Epithelial cell of proximal tubule (primary cell): ENCODE results near the gene C1orf226. TPM values are rescaled to one million over a fixed set of nuclear protein-coding genes. Genes with fewer than 3 reads are reported as not detected.

Experiments
- DNase-seq: peaks from one replicate; pipeline ENCODE4 v3.0.0-alpha.2; 2011; ENCODE audit warnings: low read depth
- H3K4me3 ChIP-seq: 2 replicates; pipeline ENCODE4 v1.5.1; 2011; ENCODE audit warnings: low read depth, mild to moderate bottlenecking, low read length
- CTCF ChIP-seq: conservative IDR thresholded peaks from 2 replicates; pipeline ENCODE4 v1.5.1; 2012; ENCODE audit warnings: low read depth, mild to moderate bottlenecking, low read length
- total RNA-seq: library from RNA; depleted of rRNA; stranded (reverse); fragments of >200 nt; gene quantifications from 2 replicates; pipeline ENCODE4 v1.2.3, GENCODE V29; 2015

The C1orf226 gene
- total RNA-seq, 1 donor from 2014 or later: 5.9 TPM

- H3K4me3 ChIP-seq: no peak overlapping the region
- TF ChIP-seq CTCF: no peak
- DNase-seq: no peak
These were observed 6.6 kb downstream of the C1orf226 start for GRCh38 chr1:162388083-162388594.

DNA sequence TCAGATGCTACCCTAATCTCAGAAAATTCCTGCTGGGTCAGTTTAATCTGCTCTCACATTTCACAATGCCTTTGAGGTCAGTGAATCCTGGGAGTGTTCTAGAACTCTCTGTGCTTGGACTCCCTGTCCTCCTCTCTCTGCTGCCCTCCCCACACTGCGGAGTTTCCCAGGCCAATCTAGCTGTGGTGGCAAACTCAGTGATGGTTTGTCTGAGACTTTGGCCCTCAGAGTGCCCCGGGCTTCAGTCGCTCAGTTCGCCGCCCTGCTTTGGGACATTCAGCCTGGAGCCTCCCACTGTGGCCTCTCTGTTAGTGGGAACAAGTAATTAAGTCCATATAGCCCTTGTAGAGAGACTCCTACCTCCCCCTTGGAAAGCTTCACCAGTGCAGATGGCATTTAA is 7.1 kb downstream of the C1orf226 start:
- TF ChIP-seq CTCF: no peak
- DNase-seq: no peak
- H3K4me3 ChIP-seq: no peak overlapping the region

DNA sequence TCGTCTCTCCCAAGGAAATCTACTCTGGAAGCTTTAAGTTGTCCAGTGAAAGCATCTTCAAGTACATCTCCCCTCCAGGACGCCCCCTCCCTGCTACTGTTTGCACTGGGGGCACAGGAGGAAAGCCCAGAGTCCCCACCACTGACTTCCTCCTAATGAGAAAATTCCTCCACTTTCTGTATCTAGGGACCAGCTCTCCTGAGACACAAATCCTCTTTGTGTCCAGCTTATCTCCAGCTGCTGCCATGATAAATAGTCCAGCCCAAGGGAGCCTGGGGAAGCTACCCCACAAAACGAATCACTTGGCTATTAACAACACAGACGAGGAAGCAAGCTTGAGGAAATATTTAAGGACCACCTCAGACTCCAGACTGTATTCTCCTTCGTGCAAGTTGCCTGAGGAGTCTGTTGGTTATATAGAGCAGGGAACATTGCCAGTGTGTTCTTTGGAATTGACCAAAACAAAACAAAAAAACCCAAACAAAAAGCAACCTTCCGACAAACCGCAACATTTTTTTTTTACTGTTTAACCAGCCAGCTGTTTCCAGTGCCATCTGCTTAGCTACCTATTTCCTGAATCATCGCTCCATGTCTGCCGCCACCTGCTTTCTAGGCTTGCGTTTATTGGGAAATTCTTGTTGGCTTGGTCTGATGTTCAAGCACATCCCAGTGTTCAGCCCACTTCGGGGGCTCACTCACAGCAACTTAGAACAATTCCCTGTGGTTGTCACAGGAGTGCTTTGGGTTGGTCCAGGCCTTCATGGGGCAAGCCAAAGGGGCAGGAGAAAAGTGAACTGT is 7.7 kb downstream of the C1orf226 start:
- peak; percentile 65 for DNase-seq

GRCh38 chr1:162389971-162390370 is 8.4 kb downstream of the C1orf226 start:
- H3K4me3 ChIP-seq: no peak overlapping the region
- no peak for DNase-seq
- no peak for TF ChIP-seq CTCF

More for the DNA sequence above, 7.7 kb downstream of the C1orf226 start:
- TF ChIP-seq CTCF: no peak
- H3K4me3 ChIP-seq: no peak overlapping the region

GRCh38 chr1:162390396-162391185 is 9.1 kb downstream of the C1orf226 start:
- H3K4me3 ChIP-seq: no peak overlapping the region
- no peak for TF ChIP-seq CTCF
- no peak for DNase-seq

DNA sequence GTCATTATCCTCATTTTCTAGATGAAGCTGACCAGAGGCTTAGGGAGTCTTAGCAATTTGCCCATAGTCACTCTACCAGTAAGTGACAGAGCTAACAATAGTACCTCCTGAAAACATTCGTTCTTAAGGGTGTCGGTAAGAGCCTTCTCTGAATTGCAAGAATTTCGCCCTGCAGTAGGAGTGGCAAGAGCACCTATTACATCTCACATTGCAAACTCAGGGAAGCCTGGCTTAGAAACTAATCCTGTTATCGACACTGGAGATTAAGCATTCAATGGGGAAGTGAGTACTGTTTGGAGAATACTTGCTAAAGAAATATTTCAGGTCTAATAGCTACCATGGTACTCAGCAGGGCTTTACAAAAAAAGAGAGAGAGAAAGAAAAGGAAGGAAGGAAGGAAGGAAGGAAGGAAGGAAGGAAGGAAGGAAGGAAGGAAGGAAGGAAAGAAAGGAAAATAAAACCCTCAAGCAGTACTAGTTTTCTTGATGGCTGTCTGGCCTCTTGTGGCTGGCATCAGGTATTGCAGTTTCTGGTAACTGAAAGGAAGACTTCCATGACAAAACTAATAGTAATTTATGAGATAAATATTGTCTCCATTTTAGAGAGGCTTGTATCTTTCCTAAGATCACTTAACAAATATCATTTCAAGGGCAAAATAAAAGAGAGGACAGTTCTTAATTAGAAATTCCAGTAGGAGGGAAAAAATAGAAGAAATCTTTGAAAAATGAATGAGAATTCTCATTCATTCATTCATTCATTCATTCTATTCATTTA is 10.4 kb downstream of the C1orf226 start:
- DNase-seq: no peak
- H3K4me3 ChIP-seq: no peak overlapping the region
- TF ChIP-seq CTCF: peak; percentile 86
